Measurements from ENCODE around the gene ATP5PD. TPM values are rescaled to one million over a fixed set of nuclear protein-coding genes. Genes with fewer than 3 reads are reported as not detected.

Gene ATP5PD
- total RNA-seq, 1 experiment from 2014 or later, result 344 TPM

DNA sequence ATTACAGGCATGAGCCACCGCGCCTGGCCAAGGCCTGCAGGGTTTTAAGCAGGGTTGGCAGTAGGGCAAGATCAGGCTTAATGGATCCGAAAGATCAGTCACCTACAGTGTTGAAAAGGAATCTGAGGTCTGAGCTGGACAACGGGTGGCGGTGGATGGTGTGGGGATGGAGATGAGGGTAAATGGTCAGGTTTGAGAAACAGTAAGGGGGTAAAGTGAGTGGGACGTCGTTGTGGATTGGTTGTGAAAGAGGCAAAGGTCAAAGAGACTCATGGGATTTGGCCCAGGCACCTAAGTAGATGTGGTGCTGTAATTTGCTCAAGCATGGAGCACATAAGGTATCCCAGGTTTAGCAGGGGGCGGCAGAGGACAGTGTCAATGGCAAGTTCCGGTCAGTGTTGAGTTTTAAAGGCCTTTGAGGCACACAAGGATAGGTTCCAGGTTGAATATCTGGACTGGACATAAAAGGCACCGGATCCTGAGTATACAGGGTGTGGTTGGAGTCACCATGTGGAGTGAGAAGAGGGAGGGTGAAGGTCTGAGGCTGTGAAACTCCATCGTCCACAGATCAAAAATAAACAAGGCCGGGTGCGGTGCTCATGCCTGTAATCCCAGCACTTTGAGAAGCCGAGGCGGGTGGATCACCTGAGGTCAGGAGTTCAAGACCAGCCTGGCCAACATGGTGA is 39.9 kb upstream of the ATP5PD start:
- Histone ChIP-seq H3K4me2 (ENCODE audit: insufficient read depth, insufficient read length, low read length) (peak overlapping the region; percentile 49), H3K18ac (ENCODE audit: insufficient read length, low read depth, low read length) (no peak overlapping the region), H3K27ac (ENCODE audit: insufficient read length, low read depth, low read length) (no peak overlapping the region), H2BK15ac (ENCODE audit: low read depth, low read length) (no peak overlapping the region), H4K8ac (replicated peaks; ENCODE audit: insufficient read length, low read depth, low read length) (no peak overlapping the region), H2BK120ac (ENCODE audit: low read depth, low read length, poor library complexity, severe bottlenecking) (no peak overlapping the region), H4K91ac (ENCODE audit: insufficient read length, low read depth, low read length) (no peak overlapping the region), H3K79me1 (ENCODE audit: insufficient read depth, low read depth, low read length, poor library complexity, severe bottlenecking) (no peaks in the 10 kb centered on the region), H3K23ac (ENCODE audit: insufficient read length, low read depth, low read length) (no peak overlapping the region), H3T11ph (ENCODE audit: low read length) (no peak overlapping the region), H2AK5ac (ENCODE audit: insufficient read length, low read length) (no peak overlapping the region), H2AFZ (ENCODE audit: low read length) (no peak overlapping the region), H3K9me3 (ENCODE audit: control insufficient read depth, low read depth, low read length) (no peaks in the 10 kb centered on the region), H3K9ac (ENCODE audit: extremely low read depth, insufficient read length, low read length) (no peak overlapping the region), H3K56ac (ENCODE audit: insufficient read length, low read depth, low read length) (no peak overlapping the region), H3K4ac (ENCODE audit: low read depth, low read length) (no peak overlapping the region), H3K4me1 (ENCODE audit: insufficient read depth, low read length) (peaks cover 13% of the 10 kb centered on the region; the same call in 1 of the 2 replicates), H4K5ac (ENCODE audit: insufficient read length, low read depth, low read length) (no peak overlapping the region), H3K27me3 (ENCODE audit: insufficient read depth, low read length) (no peaks in the 10 kb centered on the region), H4K20me1 (ENCODE audit: control insufficient read depth, insufficient read depth, insufficient read length) (no peaks in the 10 kb centered on the region), H3K79me2 (ENCODE audit: insufficient read depth, low read length) (no peaks in the 10 kb centered on the region), H3K23me2 (ENCODE audit: insufficient read length, low read depth, low read length, poor library complexity, severe bottlenecking) (peaks cover 7% of the 10 kb centered on the region), H2BK5ac (ENCODE audit: insufficient read length, low read length) (no peak overlapping the region), H2BK20ac (ENCODE audit: low read depth, low read length, poor library complexity, severe bottlenecking) (no peak overlapping the region), H2BK12ac (ENCODE audit: insufficient read length, low read depth, low read length) (no peak overlapping the region), H3K14ac (ENCODE audit: insufficient read depth, low read length) (no peak overlapping the region)
- Mint-ChIP-seq H3K36me3 (ENCODE audit: insufficient read depth in 1 of 3, low read depth in 3 of 3) (peaks cover 0 to 4% (median 2%) of the 10 kb centered on the region in 3 experiments; a peak in 4 of 7 replicates), H3K27me3 (ENCODE audit: low read depth) (no peaks in the 10 kb centered on the region), H3K4me1 (peaks cover 58% of the 10 kb centered on the region in 2 experiments), H3K4me3 (peak overlapping the region; percentile 63 to 79), H3K9me3 (no peaks in the 10 kb centered on the region), H3K27ac (peak overlapping the region; percentile 21 to 96 (median 50))
- no CpG with 5 or more reads among the region's 15 CpGs for WGBS (ENCODE audit: extremely low coverage, insufficient read length, low lambda C conversion rate)
- TF ChIP-seq, protein P1, sequence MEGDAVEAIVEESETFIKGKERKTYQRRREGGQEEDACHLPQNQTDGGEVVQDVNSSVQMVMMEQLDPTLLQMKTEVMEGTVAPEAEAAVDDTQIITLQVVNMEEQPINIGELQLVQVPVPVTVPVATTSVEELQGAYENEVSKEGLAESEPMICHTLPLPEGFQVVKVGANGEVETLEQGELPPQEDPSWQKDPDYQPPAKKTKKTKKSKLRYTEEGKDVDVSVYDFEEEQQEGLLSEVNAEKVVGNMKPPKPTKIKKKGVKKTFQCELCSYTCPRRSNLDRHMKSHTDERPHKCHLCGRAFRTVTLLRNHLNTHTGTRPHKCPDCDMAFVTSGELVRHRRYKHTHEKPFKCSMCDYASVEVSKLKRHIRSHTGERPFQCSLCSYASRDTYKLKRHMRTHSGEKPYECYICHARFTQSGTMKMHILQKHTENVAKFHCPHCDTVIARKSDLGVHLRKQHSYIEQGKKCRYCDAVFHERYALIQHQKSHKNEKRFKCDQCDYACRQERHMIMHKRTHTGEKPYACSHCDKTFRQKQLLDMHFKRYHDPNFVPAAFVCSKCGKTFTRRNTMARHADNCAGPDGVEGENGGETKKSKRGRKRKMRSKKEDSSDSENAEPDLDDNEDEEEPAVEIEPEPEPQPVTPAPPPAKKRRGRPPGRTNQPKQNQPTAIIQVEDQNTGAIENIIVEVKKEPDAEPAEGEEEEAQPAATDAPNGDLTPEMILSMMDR (conservative IDR thresholded peaks at IDR 0.05), result no peak
- peak; percentile 58 for DNase-seq
